GM08714 (cell line): ENCODE measurements around the gene RGN.
A peak's percentile ranks its signal among the peaks of the same experiment; 100 is the strongest.
"Not testable (repeated sequence)": the region's sequence is repeated elsewhere in the genome, so short reads cannot be mapped to it uniquely, and the experiment has no call there.

Source experiments
- H3K4me3 ChIP-seq: fragments of 200-500 bp; sonication (Bioruptor generic); 2 replicates; pipeline ENCODE4 v1.5.1; 2014; ENCODE audit warnings: mild to moderate bottlenecking, low read length, inconsistent platforms
- ZNF274 ChIP-seq: IDR thresholded peaks from 2 replicates; pipeline ENCODE4 v1.6.1; 2012; ENCODE audit warnings: mild to moderate bottlenecking, low read depth, low read length

The RGN gene

GRCh38 chrX:47093860-47094259 lies 15.6 kb downstream of the RGN start:
- H3K4me3 ChIP-seq: no peak overlapping the region
- no peak for TF ChIP-seq ZNF274

- TF ChIP-seq ZNF274: no peak
- H3K4me3 ChIP-seq: no peak overlapping the region
These were observed 18.8 kb downstream of the RGN start for GRCh38 chrX:47097018-47097417.

- no peak overlapping the region for H3K4me3 ChIP-seq
- no peak for TF ChIP-seq ZNF274
These were observed 20.3 kb downstream of the RGN start for GRCh38 chrX:47098338-47099094.

- TF ChIP-seq ZNF274: no peak
- no peak overlapping the region for H3K4me3 ChIP-seq
These were observed 23.0 kb downstream of the RGN start for GRCh38 chrX:47101206-47101605.

GRCh38 chrX:47110936-47111615 lies 32.8 kb downstream of the RGN start:
- H3K4me3 ChIP-seq: not testable (repeated sequence)

- no peak for TF ChIP-seq ZNF274
- H3K4me3 ChIP-seq: no peak overlapping the region
These were observed 34.2 kb downstream of the RGN start for GRCh38 chrX:47112316-47112954.

- not testable (repeated sequence) for H3K4me3 ChIP-seq
These were observed 38.4 kb downstream of the RGN start for GRCh38 chrX:47116551-47117110.

- not testable (repeated sequence) for H3K4me3 ChIP-seq
These were observed 46.2 kb downstream of the RGN start for GRCh38 chrX:47124466-47124865.

- no peak for TF ChIP-seq ZNF274
- peak overlapping the region; percentile 70 for H3K4me3 ChIP-seq
These were observed 51.1 kb downstream of the RGN start for GRCh38 chrX:47129157-47129898.

GRCh38 chrX:47129899-47130358 lies 51.7 kb downstream of the RGN start:
- peak overlapping the region; percentile 70 for H3K4me3 ChIP-seq

GRCh38 chrX:47133493-47133892 lies 55.2 kb downstream of the RGN start:
- no peak overlapping the region for H3K4me3 ChIP-seq
- no peak for TF ChIP-seq ZNF274

More at GRCh38 chrX:47129899-47130358, 51.7 kb downstream of the RGN start:
- TF ChIP-seq ZNF274: no peak

GRCh38 chrX:47135650-47136049 lies 57.4 kb downstream of the RGN start:
- H3K4me3 ChIP-seq: not testable (repeated sequence)

GRCh38 chrX:47138171-47138570 lies 59.9 kb downstream of the RGN start:
- TF ChIP-seq ZNF274: no peak
- H3K4me3 ChIP-seq: no peak overlapping the region
